Endothelial cell of umbilical vein (primary cell): ENCODE measurements around the gene CEP128. TPM values are rescaled to one million over a fixed set of nuclear protein-coding genes. Genes with fewer than 3 reads are reported as not detected.
A peak's percentile ranks its signal among the peaks of the same experiment; 100 is the strongest.

ENCODE experiments used
- BruUV-seq: library from RNA; stranded (reverse); fragments of 400-500 nt; replicated peaks from 2 replicates; lab custom pipeline; 2021; lab: Mats Ljungman, UMichigan
- CTCF ChIA-PET: fragments of 300-600, 350-600 bp; sonication (Branson Sonifier 250); formaldehyde crosslinking; loops from one replicate; lab custom pipeline; 2021; ENCODE audit warnings: antibody characterized with exemption, inconsistent platforms; lab: Charles Lee
- POLR2A ChIA-PET: fragments of 300-600, 350-600 bp; sonication (Branson Sonifier 250); formaldehyde crosslinking; loops from one replicate; lab custom pipeline; 2021; ENCODE audit warnings: antibody characterized with exemption, inconsistent platforms; lab: Charles Lee
- DNase-seq: peaks from one replicate; pipeline ENCODE4 v3.0.0-alpha.2; 2011; ENCODE audit warnings: low read depth, low spot score
- FAIRE-seq: peaks from 2 replicates; lab custom pipeline; 2011; peaks lifted over from hg19 to GRCh38; lab: Jason Lieb, UNC
- H2AFZ ChIP-seq: 2 replicates; pipeline ENCODE4 v1.6.0; 2012; ENCODE audit warnings: low read depth, low read length, control low read depth, inconsistent platforms
- H3K27ac ChIP-seq: 2 replicates; pipeline ENCODE4 v1.5.1; 2011; ENCODE audit warnings: low read depth, mild to moderate bottlenecking, control low read depth, low read length, moderate library complexity; ENCODE audit not compliant: insufficient read depth
- H3K27me3 ChIP-seq, 2 experiments: 2 replicates each; pipeline versions ENCODE4 v1.6.0 to v1.6.1; 2011; ENCODE audit warnings: low read length in 2 of 2, mixed read lengths in 1 of 2; ENCODE audit not compliant: control insufficient read depth in 2 of 2, insufficient read depth in 2 of 2
- H3K36me3 ChIP-seq, 2 experiments: 2 replicates in 1 of 2; 3 replicates in 1 of 2; pipeline ENCODE4 v1.5.1; 2011; ENCODE audit warnings: low read length in 2 of 2, mild to moderate bottlenecking in 1 of 2, moderate library complexity in 1 of 2; ENCODE audit not compliant: control insufficient read depth in 2 of 2, insufficient read depth in 2 of 2; ENCODE audit errors: extremely low read depth in 1 of 2
- H3K4me1 ChIP-seq: 3 replicates; pipeline ENCODE4 v1.5.1; 2011; ENCODE audit warnings: mild to moderate bottlenecking, low read length; ENCODE audit not compliant: control insufficient read depth, insufficient read depth; ENCODE audit errors: extremely low read depth
- H3K4me2 ChIP-seq: 2 replicates; pipeline ENCODE4 v1.6.1; 2011; ENCODE audit warnings: low read length, control low read depth, mixed read lengths; ENCODE audit not compliant: insufficient read depth
- H3K4me3 ChIP-seq, 3 experiments: fragments of 200-600 bp in 1 of 3; sonication (generic), shearing (Covaris generic) in 1 of 3; replicated peaks in 1 of 3; 2 replicates each; pipeline ENCODE4 v1.5.1; 2011 to 2016; ENCODE audit warnings: control low read depth in 3 of 3, low read length in 3 of 3, mild to moderate bottlenecking in 2 of 3, inconsistent platforms in 1 of 3, low read depth in 1 of 3, moderate library complexity in 1 of 3; ENCODE audit not compliant: insufficient read depth in 1 of 3
- H3K79me2 ChIP-seq: 2 replicates; pipeline ENCODE4 v1.6.0; 2012; ENCODE audit warnings: low read length, inconsistent platforms; ENCODE audit not compliant: control insufficient read depth, insufficient read depth
- H3K9ac ChIP-seq: replicated peaks from 2 replicates; pipeline ENCODE3; 2011; ENCODE audit warnings: low read length, control low read depth; ENCODE audit not compliant: insufficient read depth; ENCODE audit errors: extremely low read depth
- H3K9me1 ChIP-seq: replicated peaks from 3 replicates; pipeline ENCODE4 v1.6.0; 2011; ENCODE audit warnings: mild to moderate bottlenecking, low read length; ENCODE audit not compliant: control insufficient read depth, insufficient read depth; ENCODE audit errors: extremely low read depth
- H3K9me3 ChIP-seq: replicated peaks from 2 replicates; pipeline ENCODE4 v1.5.1; 2012; ENCODE audit warnings: low read length, inconsistent platforms; ENCODE audit not compliant: control insufficient read depth, insufficient read depth
- H4K20me1 ChIP-seq: replicated peaks from 2 replicates; pipeline ENCODE3; 2011; ENCODE audit warnings: mild to moderate bottlenecking, low read length; ENCODE audit not compliant: control insufficient read depth, insufficient read depth; ENCODE audit errors: extremely low read depth
- EZH2 ChIP-seq: IDR thresholded peaks from 2 replicates; pipeline ENCODE4 v1.6.1; 2012; ENCODE audit warnings: borderline replicate concordance, low read depth, mild to moderate bottlenecking, moderate library complexity, low read length, inconsistent platforms; ENCODE audit not compliant: severe bottlenecking
- FOS ChIP-seq: IDR thresholded peaks from 2 replicates; pipeline ENCODE4 v1.6.1; 2011; ENCODE audit warnings: mild to moderate bottlenecking, low read length, moderate library complexity, borderline replicate concordance; ENCODE audit not compliant: insufficient read depth
- GATA2 ChIP-seq: IDR thresholded peaks from 2 replicates; pipeline ENCODE4 v1.7.0; 2011; ENCODE audit warnings: low read depth, mild to moderate bottlenecking, moderate library complexity, mixed read lengths, low read length; ENCODE audit not compliant: insufficient read length, insufficient read depth
- JUN ChIP-seq: IDR thresholded peaks from 2 replicates; pipeline ENCODE4 v1.6.1; 2011; ENCODE audit warnings: borderline replicate concordance, low read depth; ENCODE audit not compliant: insufficient read length, insufficient read depth
- MYC ChIP-seq: IDR thresholded peaks from one replicate; pipeline ENCODE4 v1.6.1; 2011; ENCODE audit warnings: mild to moderate bottlenecking, low read depth, low read length
- POLR2A ChIP-seq: IDR thresholded peaks from 2 replicates; pipeline ENCODE4 v1.6.1; 2012; ENCODE audit warnings: low read depth, mild to moderate bottlenecking, control low read depth, low read length
- POLR2AphosphoS5 ChIP-seq: IDR thresholded peaks from 2 replicates; pipeline ENCODE4 v1.6.1; 2012; ENCODE audit warnings: low read depth, mild to moderate bottlenecking, control low read depth, low read length, moderate library complexity; ENCODE audit not compliant: insufficient read depth
- dilution Hi-C: fragments of 300-500 bp; cut with MboI; formaldehyde crosslinking; loops from one replicate; pipeline ENCODE4 v1.15.0; 2019; ENCODE audit warnings: low sequenced_read_pairs; ENCODE audit not compliant: extremely low pct_ligation_motif_present
- intact Hi-C: fragments of 100-400 bp; cut with micrococcal nuclease; formaldehyde crosslinking; loops from one replicate; pipeline ENCODE4 v1.10.0; 2022
- polyA plus RNA-seq, 4 experiments: library from polyadenylated mRNA; depleted of rRNA in 3 of 4; stranded (reverse) in 3 of 4; unstranded in 1 of 4; fragments of >200 nt; gene quantifications; 2 replicates each; pipeline versions ENCODE4 v1.2.1 to v1.2.3, GENCODE V29; 2011 to 2012; ENCODE audit warnings: missing spikeins in 1 of 4
- total RNA-seq: library from RNA; stranded (reverse); gene quantifications from 2 replicates; pipeline ENCODE4 v1.2.3, GENCODE V29; 2021
- TF ChIP-seq, protein P1 (sequence below): IDR thresholded peaks from 2 replicates; pipeline ENCODE4 v1.6.1; 2011; ENCODE audit not compliant: insufficient read depth, insufficient read length
- TF ChIP-seq, protein P2 (sequence below), 2 donors: IDR thresholded peaks; 1 replicate in 1 of 2; 2 replicates in 1 of 2; pipeline ENCODE4 v1.5.1; 2011; ENCODE audit warnings: low read length in 2 of 2, mild to moderate bottlenecking in 2 of 2, moderate library complexity in 2 of 2, control low read depth in 1 of 2, inconsistent platforms in 1 of 2, low read depth in 1 of 2; ENCODE audit not compliant: insufficient read depth in 1 of 2; ENCODE audit errors: extremely low read depth in 1 of 2

Gene CEP128
- total and polyA plus RNA-seq, 2 donors (not counting 3 experiments of a cell fraction or from before 2014, with no cell fraction given) = 0.91 to 23.7 TPM

DNA sequence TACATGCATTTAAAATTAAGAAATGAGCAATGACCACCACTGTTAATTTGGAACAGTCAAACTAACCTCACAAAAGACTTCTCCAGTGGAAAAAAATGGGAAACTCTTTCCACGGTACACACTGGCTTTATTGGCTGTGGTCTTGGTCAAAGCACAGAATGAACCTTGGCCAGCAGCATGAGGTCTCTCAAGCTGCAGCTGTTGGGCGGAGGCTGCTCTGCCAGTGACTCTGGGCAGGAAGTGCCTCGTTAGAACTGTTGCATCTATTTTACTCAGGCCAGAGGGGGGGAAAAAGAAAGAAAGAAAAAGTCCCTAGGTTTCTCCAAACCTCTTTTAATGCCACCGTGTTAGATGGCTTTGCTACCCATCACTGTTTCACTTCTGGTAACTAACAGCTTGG, 450.4 kb downstream of the CEP128 start:
- no peak overlapping the region for H3K27ac ChIP-seq
- ChIA-PET CTCF (interaction anchor here (1.4 kb wide), 1 partner anchor 67 kb away, joined by 3 read pairs; no protein-coding TSS in a partner anchor), POLR2A (no interaction called here)
- H3K9ac ChIP-seq = no peak overlapping the region
- TF ChIP-seq, protein P1, sequence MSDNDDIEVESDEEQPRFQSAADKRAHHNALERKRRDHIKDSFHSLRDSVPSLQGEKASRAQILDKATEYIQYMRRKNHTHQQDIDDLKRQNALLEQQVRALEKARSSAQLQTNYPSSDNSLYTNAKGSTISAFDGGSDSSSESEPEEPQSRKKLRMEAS = no peak
- no peak for TF ChIP-seq POLR2AphosphoS5
- no peak for TF ChIP-seq MYC
- no peak for TF ChIP-seq FOS
- TF ChIP-seq, protein P2, sequence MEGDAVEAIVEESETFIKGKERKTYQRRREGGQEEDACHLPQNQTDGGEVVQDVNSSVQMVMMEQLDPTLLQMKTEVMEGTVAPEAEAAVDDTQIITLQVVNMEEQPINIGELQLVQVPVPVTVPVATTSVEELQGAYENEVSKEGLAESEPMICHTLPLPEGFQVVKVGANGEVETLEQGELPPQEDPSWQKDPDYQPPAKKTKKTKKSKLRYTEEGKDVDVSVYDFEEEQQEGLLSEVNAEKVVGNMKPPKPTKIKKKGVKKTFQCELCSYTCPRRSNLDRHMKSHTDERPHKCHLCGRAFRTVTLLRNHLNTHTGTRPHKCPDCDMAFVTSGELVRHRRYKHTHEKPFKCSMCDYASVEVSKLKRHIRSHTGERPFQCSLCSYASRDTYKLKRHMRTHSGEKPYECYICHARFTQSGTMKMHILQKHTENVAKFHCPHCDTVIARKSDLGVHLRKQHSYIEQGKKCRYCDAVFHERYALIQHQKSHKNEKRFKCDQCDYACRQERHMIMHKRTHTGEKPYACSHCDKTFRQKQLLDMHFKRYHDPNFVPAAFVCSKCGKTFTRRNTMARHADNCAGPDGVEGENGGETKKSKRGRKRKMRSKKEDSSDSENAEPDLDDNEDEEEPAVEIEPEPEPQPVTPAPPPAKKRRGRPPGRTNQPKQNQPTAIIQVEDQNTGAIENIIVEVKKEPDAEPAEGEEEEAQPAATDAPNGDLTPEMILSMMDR (IDR thresholded peaks at IDR 0.05; ENCODE audit: extremely low read depth in 1 of 2, insufficient read depth in 1 of 2, low read depth in 1 of 2, low read length in 2 of 2) = no peak
- TF ChIP-seq JUN = no peak
- no peak for TF ChIP-seq POLR2A
- no peak for TF ChIP-seq EZH2
- TF ChIP-seq GATA2 = no peak
- no peaks in the 10 kb centered on the region for H3K79me2 ChIP-seq
- H3K4me2 ChIP-seq = no peak overlapping the region
- H2AFZ ChIP-seq = no peak overlapping the region
- no peaks in the 10 kb centered on the region for H3K9me1 ChIP-seq
- no TSS peak for BruUV-seq
- no peak for FAIRE-seq
- peak; percentile 5 for DNase-seq
- H3K9me3 ChIP-seq = no peaks in the 10 kb centered on the region
- dilution Hi-C loops (no loop called here), intact Hi-C loops (no loop called here)
- H3K4me1 ChIP-seq = no peaks in the 10 kb centered on the region
- no peak overlapping the region for H3K4me3 ChIP-seq
- H3K36me3 ChIP-seq = no peaks in the 10 kb centered on the region
- no peaks in the 10 kb centered on the region for H3K27me3 ChIP-seq
- no peaks in the 10 kb centered on the region for H4K20me1 ChIP-seq
